Activated CD4-positive, alpha-beta T cell treated with anti-CD3 and anti-CD28 coated beads for 1 hour (primary cell): ENCODE results near the gene EPHB4.
"Not testable (repeated sequence)": the region's sequence is repeated elsewhere in the genome, so short reads cannot be mapped to it uniquely, and the experiment has no call there.

Experiments
- DNase-seq: peaks from one replicate; pipeline ENCODE4 v3.0.0-alpha.2; 2020

Gene EPHB4

GRCh38 chr7:100819586-100819985 lies 7.7 kb downstream of the EPHB4 start:
- DNase-seq = no peak

- no peak for DNase-seq
These were observed 8.5 kb downstream of the EPHB4 start for GRCh38 chr7:100818825-100819224.

DNA sequence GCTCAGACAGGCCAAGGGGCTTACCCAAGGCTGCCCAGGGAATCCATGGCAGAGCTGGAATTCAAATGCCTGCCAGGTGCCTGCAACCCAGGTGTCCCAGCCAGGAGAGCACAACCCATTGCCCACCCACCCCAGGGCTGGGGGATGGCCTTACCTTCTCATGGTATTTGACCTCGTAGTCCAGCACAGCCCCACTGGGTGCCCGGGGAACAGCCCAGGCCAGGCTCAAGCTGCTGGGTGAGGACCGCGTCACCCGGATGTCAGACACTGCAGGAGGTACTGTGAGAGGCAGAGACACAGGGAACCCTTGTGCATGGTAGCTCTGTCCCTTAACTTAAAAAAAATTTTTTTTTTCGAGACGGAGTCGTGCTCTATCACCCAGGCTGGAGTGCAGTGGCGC lies 9.0 kb downstream of the EPHB4 start:
- DNase-seq = no peak

GRCh38 chr7:100817097-100817496 lies 10.2 kb downstream of the EPHB4 start:
- no peak for DNase-seq

- DNase-seq = not testable (repeated sequence)
These were observed 10.8 kb downstream of the EPHB4 start for GRCh38 chr7:100816515-100816914.

- no peak for DNase-seq
These were observed 14.6 kb downstream of the EPHB4 start for GRCh38 chr7:100812729-100813128.

GRCh38 chr7:100811480-100811879 lies 15.8 kb downstream of the EPHB4 start:
- no peak for DNase-seq

DNA sequence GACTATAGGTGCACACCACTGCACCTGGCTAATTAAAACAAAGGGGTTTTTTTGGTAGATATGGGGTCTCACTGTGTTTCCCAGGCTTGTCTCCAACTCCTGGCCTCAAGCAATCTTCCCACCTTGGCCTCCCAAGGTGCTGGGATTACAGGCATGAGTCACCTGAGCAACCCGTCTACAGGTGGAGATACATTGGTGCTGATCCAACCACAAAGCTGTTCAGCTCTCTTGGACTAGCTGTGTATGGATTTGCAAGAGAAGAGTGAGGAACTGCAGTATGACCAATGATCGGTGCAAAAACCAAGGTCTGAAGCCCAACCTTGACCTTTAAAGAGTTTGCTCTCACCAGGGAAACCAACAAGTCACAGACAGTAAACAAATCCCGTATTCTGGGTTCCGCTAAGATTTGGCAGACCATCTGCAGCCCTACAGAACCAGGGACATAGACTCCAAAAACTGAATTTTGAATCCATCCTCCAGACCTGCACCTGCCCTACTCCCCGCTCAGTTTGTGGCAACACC lies 18.9 kb downstream of the EPHB4 start:
- DNase-seq = no peak

GRCh38 chr7:100806883-100807282 lies 20.4 kb downstream of the EPHB4 start:
- not testable (repeated sequence) for DNase-seq

GRCh38 chr7:100806276-100806675 lies 21.0 kb downstream of the EPHB4 start:
- no peak for DNase-seq

DNA sequence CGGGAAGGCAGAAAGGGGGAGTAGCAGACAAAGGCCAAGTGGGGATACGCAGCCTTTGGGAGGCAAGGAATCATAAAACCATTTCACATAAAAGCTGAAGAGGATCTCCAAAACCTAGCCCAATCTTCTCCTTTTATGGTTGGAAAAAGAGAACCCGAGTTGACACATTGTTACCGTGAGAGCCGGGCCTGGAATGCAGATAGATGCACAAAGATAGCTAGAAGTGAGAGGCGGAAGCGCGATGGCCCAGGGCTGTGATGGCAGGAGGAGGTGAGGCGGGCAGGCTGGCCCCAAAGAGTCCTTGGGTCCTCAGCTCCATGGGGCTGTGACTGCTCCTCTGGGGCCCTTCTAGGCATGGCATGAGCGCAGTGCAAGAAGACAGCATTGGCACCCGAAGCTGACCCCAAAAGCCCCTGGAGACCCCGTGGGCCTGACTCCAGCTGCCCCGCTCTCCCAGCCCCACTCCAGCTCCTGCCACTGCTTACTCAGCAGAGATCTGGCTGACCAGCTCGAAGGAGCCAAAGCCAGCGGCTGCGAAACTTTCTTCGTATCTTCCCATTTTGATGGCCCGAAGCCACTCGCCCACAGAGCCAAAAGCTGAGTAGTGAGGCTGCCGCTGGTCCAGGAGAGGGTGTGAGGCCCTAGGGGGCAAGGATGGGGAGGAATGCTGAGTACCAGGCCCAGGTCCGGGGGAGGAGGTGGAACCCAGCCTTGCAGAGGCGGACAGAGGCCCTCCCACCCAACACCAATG lies 22.5 kb downstream of the EPHB4 start:
- DNase-seq = no peak

GRCh38 chr7:100803398-100804161 lies 23.7 kb downstream of the EPHB4 start:
- no peak for DNase-seq

GRCh38 chr7:100802951-100803350 lies 24.4 kb downstream of the EPHB4 start:
- no peak for DNase-seq

DNA sequence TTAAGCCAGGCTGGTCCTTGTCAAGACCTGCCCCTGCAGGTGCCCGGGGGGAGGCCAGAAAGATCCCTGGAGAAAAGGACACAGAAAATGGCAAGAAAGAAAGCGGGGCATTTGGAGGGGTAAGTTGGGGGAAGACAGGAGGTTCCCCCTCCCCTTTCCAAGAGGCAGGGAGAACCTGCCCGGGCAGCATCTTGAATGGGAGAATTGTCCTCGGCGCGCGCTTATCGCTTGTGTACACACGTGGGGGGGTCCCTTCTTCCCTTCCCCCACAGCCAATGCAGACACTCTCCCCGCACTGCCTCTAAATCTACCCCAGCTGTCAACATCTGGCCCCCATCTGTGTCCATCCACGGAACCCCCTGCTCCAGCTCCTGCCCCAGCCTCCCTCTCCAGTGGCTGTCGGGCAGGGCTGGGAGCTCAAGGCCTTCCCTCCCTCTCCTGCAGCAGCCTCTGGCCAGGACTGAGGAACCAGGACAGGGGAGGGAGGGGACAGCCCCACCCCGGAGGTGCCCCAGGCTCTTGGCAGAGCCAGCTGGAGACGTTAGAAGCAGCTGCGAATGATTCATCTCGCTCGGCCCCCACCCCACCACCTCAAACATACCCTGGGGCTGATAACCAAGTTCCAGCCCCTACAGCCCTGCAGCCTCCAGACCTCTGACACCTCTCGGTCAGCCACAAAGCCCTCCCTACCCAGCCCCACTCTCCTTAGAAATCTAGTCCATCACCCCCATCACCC lies 25.3 kb downstream of the EPHB4 start:
- DNase-seq = no peak

DNA sequence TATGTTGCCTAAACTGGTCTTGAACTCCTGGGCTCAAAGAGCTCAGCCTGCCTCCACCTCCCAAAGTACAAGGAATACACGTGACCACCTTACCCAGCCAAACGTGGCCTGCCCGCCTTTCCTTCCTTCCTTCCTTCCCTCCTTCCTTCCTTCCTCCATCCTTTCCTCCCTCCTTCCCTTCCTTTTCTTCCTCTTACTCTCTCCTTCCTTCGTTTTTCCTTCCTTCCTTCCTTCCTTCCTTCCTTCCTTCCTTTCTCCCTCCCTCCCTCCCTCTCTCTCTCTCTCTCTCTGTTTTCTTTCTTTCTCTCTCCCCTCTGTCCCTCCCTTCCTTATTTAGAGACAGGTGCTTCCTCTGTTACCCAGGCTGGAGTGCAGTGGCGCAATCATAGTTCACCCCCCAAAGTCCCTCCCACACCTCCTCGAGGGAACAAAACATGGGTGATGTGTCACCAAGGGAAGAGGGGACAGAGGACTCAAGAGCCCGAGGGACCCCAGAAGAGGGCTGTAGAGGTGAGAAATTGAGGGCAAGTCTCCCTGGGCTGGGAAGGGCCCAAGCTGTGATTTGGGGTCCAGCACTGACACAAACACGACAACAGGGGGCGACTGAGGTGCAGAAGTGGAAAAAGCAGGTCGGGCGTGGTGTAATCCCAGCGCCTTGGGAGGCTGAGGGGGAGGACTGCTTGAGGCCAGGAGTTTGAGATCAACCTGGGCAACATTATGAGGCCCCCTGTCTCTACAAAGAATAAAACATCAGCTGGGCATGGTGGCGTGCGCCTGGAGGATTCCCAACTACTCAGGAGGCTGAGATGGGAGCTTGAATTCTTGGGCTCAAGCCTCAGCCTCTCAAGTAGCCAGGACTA lies 28.1 kb downstream of the EPHB4 start:
- DNase-seq = peak; percentile 32

GRCh38 chr7:100794741-100795140 lies 32.6 kb downstream of the EPHB4 start:
- no peak for DNase-seq

DNA sequence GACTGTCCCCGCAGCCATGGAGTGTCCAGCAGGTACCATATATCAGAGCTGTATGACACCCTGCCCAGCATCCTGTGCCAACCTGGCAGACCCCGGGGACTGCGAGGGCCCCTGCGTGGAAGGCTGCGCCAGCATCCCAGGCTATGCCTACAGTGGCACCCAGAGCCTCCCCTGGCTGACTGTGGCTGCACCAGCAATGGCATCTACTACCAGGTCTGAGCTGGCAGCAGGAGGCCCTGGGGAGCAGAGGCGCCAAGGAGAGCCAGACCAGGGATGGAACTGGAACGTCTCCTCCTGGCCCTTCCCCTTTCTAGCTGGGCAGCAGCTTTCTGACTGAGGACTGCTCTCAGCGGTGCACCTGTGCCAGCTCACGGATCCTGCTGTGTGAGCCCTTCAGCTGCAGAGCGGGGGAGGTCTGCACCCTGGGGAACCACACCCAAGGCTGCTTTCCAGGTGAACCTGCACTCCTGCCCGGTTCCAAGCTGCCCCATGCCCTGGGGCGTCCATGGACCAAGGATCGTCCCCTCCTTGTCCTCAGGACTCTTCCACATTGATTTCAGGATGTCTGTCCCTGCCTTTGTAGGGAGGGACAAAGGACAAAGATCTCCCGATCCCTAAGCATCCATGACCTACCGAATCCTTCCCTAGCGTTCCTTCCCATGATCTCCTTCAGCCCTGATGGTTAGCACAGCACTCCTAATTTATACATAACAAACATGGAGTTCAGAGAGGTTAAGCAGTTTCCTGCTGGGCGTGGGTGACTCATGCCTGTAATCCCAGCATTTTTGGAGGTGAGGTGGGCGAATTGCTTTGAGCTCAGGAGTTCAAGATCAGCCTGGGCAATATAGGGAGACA lies 33.3 kb downstream of the EPHB4 start:
- DNase-seq = no peak

DNA sequence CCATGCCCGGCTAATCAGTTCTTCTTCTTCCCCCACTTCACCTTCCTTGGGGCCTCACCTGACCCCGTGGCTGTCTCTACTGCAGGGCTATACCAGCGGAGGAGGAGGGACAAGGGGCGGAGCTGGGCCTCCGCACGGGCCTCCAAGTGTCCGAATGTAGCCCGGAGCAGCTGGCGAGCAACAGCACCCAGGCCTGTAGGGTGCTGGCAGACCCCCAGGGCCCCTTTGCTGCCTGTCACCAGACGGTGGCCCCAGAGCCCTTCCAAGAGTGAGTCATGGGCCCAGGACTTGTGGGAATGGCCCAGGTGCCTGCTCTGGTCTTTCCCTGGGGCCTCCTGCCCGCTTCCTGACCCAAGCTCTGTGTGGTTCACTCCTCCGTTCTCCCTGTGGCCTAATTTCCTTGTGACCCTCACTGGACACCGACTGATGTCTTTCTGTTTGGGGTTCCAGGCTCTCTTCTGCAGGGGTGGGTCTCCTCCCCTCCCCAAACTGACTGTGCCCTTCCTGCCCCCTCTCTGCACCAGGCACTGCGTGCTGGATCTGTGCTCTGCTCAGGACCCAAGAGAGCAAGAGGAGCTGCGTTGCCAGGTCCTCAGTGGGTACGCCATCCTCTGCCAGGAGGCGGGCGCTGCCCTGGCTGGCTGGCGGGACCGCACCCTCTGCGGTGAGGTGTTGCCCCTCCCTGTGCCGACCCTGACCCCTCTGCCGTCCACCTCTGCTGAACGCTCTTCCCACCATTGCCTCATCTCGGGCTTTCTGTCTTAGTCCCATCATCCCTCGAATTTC lies 35.2 kb downstream of the EPHB4 start:
- no peak for DNase-seq

- DNase-seq = no peak
These were observed 38.3 kb downstream of the EPHB4 start for GRCh38 chr7:100789055-100789454.

- DNase-seq = no peak
These were observed 41.0 kb downstream of the EPHB4 start for GRCh38 chr7:100786323-100786722.

DNA sequence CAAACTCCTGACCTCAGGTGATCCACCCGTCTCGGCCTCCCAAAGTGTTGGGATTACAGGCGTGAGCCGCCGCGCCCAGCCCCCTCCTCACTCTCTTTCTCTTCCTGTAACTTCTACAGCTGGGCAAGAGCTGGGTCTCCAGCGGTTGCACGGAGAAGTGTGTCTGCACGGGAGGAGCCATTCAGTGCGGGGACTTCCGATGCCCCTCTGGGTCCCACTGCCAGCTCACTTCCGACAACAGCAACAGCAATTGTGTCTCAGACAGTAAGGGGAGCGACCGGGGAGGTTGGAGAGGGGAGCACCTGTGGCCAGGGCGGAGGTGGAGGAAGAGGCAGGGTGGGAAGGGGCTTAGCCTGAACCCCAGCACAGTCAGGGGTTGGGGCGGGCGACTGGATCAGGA lies 41.4 kb downstream of the EPHB4 start:
- no peak for DNase-seq
